SKM-1 (cell line): Measurements from ENCODE around the gene SCNN1G.
A peak's percentile ranks its signal among the peaks of the same experiment; 100 is the strongest.

Experiments used
- DNase-seq: peaks from one replicate; lab custom pipeline; 2025; ENCODE audit not compliant: unreplicated experiment; lab: John Stamatoyannopoulos, UW

The SCNN1G gene

GRCh38 chr16:23149993-23150364 is 32.6 kb upstream of the SCNN1G start:
- no peak for DNase-seq

DNA sequence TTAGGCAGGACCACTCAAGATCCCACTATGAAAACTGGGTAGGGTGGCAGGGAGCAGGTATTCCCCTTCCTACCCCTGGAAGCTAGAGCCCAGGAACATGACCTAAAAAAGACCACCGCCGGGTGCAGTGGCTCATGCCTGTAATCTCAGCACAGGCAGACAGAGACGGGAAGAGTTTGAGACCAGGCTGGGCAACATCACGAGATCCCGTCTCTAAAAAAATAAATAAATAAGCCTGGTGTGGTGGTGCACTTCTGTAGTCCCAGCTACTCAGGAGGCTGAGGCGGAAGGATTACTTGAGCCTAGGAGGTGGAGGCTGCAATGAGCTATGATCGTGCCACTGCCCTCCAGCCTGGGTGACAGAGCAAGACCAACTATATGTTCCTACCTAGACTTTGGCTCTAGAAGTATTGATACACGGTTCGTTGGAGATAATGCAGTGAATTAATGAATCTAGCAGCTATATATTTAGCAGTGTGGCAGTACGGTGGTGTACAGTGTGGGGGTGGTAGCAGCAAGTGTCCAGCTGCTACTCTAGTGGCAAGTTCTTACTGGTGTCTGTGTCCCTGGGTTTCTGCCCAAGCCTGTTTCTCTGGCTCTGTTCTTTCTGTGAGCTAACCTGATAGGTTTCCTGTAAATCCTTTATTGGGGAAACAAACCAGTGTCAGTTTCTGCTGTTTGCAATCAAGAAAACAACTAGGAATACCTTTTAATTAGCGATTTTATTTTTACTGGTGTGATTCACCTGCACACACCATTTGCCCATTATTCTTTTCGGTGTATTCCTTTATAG is 30.0 kb upstream of the SCNN1G start:
- DNase-seq = no peak

DNA sequence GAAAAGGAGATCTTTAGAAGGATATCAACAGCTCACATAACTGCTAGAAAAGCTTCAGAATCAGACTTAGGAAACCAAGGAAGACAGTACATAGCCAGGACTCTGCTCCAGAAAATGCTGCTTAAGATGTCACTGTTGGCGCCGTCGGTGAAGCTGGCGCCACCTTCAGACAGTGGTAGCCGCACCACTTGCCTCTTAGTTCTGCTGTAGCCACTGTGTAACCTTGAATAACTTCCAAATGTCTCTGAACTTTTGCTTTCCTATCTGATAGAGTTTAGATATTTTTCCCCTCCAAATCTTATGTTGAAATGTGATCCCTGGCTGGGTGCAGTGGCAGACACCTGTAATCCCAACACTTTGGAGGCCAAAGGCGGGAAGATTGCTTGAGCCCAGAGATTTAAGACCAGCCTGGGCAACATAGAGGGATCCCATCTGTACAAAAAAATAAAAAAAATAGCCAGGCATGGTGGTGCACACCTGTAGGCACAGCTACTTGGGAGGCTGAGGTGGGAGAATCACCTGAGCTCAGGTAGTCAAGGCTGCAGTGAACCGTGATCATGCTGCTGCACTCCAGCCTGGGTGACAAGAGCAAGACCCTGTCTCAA is 27.0 kb upstream of the SCNN1G start:
- no peak for DNase-seq

DNA sequence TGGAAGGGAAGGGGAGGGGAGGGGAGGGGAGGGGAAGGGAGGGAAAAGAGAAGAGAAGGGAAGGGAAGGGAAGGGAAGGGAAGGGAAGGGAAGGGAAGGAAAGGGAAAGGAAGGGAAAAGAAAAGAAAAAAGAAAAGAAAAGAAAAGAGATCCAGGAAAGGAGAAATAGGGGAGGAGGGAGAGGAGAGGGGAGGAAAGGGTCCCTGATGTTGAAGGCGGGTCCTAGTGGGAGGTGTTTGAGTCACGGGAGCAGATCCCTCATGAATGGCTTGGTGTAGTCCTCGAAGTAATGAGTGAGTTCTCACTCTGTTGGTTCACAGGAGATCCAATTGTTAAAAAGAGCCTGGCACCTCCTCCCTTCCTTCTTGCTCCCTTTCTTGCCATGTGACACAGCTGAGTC is 26.4 kb upstream of the SCNN1G start:
- no peak for DNase-seq

GRCh38 chr16:23156946-23157460 is 25.5 kb upstream of the SCNN1G start:
- no peak for DNase-seq

DNA sequence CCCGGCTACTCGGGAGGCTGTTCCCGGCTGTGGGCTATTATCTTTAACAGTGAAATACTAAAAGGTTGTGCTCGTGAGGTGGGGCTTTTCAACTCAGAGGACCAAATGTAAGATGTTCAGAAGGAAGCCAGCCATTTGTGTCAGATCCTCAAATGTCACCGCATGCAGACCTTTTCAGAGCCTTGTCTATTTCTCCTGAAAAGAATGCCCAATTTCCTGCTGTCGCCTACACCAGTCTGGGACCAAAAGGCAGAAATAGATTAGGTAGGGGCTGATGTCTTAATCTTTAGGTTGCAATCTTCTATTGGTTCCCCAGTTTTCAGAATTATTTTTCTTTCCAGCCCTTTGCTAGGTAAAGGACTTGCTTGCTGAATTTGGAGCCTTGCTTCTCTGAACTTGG is 24.4 kb upstream of the SCNN1G start:
- DNase-seq = no peak

DNA sequence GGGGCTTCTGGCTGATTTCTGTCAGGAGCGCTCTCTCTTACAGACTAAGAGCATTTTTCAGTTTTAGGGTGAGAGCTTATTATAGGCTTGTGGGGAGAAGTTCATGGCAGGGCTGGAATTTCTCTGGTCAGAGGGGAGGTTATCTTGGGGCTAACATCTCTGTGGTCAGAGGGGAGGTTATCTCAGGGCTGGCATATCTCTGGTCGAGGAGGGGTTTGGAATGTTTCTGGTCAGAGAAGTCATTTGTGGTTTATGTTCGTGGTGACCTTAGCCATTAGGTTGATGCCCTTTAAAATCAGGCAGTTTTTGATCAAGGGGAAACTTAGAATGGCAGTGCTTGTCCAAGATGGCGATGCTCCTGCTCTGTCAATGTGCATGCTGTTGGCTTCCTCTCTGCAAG is 22.5 kb upstream of the SCNN1G start:
- no peak for DNase-seq

GRCh38 chr16:23160574-23160973 is 22.0 kb upstream of the SCNN1G start:
- no peak for DNase-seq

DNA sequence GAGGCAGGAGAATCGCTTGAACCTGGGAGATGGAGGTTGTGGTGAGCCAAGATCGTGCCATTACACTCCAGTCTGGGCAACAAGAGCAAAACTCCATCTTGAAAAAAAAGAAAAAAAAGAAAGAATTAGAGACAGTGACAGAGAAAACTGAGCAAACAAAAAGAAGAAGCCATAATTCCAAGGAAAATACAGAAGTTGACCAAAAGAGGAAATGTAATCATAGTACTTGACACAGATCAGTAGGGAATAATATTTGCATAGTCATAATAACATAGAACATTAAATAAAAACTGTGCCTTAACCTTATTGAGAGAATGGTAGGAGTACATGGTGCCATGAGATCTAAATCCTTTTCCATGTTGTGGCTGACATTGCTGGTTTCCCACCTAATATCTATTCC is 18.6 kb upstream of the SCNN1G start:
- DNase-seq = no peak

DNA sequence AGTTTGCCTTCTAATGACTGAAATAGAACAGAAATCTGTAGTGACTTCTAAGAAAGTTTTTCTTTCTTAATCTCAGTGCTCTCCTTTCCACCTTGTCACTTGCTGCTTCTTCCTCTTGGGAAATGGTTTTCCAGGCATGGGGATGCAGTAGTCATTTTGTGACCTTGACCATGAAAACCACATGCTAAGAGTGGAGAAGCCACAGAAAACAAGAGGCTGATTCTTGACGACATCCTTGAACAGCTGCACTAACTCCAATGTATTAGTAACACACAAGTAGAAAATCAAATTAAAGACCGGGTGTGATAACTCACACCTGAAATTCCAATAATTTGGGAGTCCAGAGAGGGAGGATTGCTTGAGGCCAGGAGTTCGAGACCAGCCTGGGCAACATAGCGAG is 17.8 kb upstream of the SCNN1G start:
- DNase-seq = no peak

- DNase-seq = no peak
These were observed 10.0 kb upstream of the SCNN1G start for GRCh38 chr16:23172583-23172982.

DNA sequence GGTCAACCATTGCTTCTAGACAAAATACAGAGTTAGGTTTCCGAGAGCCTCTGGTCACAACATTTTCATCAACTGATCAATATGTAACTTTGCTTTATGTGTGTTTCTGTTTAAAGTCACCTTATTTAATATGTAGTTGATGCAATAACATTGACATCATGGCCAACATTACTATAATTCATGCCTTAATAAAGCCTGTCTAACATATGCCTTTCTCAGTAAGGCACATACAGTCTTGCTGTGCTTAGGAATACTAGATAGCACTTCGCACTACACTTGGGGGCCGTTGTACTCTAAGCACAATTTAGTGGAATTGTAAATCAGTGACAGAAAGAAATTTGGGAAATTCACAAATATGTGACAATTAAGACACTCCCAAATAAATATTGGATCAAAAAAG is 9.6 kb upstream of the SCNN1G start:
- no peak for DNase-seq

- DNase-seq = no peak
These were observed 7.9 kb upstream of the SCNN1G start for GRCh38 chr16:23174622-23175021.

- DNase-seq = no peak
These were observed 6.9 kb upstream of the SCNN1G start for GRCh38 chr16:23175651-23176050.

DNA sequence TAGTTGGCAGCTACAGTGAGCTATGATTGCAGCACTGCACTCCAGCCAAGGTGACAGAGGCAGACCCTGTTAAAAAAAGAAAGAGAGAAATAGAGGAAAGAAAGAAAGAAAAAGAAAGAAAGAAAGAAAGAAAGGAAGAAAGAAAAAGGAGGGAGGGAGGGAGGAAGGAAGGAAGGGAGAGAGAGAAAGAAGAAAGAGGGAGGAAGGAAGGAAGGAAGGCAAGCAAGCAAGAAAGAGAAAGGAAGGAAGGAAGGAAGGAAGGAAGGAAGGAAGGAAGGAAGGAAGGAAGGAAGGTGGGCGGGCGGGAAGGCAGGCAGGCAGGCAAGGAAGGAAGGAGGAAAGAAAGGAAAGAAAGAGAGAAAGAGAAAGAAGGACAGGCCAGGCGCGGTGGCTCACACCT is 1.0 kb upstream of the SCNN1G start:
- DNase-seq = no peak

DNA sequence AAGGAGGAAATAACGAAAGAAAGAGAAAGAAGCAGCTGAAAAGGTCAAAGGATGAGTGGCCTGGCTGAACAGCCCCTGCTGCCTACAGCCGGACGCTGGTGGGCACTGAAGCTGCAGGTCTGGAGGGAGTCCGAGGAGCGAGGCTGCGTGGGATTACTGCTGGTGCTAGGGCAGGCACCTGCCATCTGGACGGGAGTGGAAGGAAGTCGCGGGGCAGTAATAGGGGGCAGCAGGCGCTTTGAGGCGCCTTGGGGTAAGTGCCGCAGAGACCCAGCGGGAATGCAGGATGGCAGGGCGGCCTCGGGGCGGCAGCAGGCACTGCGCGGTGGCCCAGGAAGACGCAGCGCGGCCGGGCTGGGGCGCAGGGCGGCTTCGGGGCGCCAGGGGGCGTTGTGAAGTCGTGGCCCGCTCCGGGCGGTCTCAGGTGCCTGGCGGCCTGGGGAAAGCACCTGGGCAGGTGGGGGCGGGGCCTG is 303 bp upstream of the SCNN1G start:
- DNase-seq = peak; percentile 13

- DNase-seq = no peak
These were observed 958 bp downstream of the SCNN1G start for GRCh38 chr16:23183543-23183862.

DNA sequence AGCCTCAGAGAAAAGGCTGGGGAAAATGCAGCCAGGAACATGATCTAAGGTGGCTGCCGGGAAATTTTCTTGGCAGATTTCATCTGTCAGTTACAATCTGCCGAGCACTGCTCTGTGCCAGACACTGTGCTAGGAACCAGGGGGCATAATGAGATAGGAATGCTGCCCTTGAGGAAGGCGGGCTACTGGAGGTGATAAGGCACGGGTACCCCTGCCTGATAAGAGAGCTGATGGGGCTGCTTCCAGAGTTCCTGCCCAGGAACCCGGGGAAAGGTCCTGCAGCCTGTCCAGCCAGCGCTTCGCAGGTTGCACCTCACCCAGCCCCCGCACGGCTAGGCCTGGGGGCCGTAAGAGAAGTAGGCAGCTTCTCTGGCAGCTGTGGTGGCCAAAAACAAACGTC is 3.1 kb downstream of the SCNN1G start:
- DNase-seq = no peak

DNA sequence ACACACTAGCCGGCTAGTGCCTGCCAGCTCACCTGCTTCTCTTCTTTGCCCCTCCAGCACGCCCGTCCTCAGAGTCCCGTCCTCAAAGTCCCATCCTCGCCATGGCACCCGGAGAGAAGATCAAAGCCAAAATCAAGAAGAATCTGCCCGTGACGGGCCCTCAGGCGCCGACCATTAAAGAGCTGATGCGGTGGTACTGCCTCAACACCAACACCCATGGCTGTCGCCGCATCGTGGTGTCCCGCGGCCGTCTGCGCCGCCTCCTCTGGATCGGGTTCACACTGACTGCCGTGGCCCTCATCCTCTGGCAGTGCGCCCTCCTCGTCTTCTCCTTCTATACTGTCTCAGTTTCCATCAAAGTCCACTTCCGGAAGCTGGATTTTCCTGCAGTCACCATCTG is 3.6 kb downstream of the SCNN1G start:
- no peak for DNase-seq

- no peak for DNase-seq
These were observed 4.8 kb downstream of the SCNN1G start for GRCh38 chr16:23187341-23187740.

DNA sequence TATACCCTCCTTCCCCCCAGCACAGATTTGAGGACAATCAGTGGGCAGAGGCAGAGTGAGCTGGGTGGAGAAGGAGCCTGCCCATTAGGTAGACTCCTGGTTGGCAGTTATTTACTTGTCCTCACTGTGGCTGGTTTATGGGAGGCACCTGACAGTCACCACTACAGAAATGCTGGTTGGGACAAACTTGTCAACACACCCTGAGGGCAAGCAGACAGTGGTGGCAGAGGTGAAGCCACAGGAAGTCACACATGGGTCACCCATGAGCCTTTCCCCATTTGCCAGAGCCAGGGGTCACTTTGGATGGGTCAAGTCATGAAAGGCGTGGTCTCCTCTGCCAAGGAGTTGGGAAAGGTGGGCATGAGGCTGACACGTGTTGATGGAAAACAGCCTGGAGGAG is 6.4 kb downstream of the SCNN1G start:
- DNase-seq = no peak

DNA sequence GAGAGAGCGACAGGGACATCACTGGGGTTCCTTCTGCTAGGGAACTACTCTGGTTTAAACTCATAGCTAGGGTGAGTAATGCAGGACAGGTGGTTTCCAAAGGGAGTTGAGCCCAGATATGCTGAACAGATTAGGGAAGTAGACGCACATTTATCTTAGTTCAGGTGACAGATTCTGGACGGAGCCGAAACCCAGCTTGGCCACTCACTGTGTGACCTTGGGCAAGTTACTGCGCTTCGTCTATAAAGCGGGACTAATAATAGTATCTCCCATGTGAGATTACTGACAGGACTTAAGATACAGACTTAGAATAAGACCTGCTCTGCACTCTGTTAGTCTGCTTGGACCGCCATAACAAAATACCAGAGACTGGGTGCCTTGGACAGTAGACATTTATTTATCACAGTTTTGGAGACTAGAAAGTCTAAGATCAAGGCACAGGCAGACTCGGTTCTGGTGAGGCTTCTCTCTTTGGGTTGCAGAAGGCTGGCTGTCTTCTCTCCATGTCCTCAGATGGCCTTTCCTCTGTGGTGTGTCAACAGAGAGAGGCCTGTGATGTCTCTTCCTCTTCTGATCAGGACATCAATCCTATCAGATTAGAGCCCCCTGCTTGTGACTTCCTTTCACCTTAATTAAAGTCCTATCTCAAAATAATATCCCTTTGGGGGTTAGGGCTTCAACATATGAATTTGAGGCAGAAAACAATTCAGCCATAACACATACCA is 12.1 kb downstream of the SCNN1G start:
- no peak for DNase-seq
